Loucy (cell line): ENCODE results near the gene MARF1.

Experiments
- H2AFZ ChIP-seq: fragments of 200-600 bp; sonication (generic); 2 replicates; pipeline ENCODE4 v1.6.0; 2016; ENCODE audit warnings: antibody characterized with exemption, mild to moderate bottlenecking, low read length, moderate library complexity
- H3F3A ChIP-seq: fragments of 200-600 bp; 2 replicates; pipeline ENCODE4 v1.6.0; 2016; ENCODE audit warnings: antibody characterized with exemption, low read depth, mild to moderate bottlenecking
- H3K27me3 ChIP-seq: fragments of 200-600 bp; sonication (generic); 2 replicates; pipeline ENCODE4 v1.6.1; 2014; ENCODE audit warnings: low read length, mild to moderate bottlenecking; ENCODE audit not compliant: insufficient read depth, poor library complexity, severe bottlenecking
- H3K36me3 ChIP-seq: fragments of 200-600 bp; sonication (generic); 2 replicates; pipeline ENCODE4 v1.6.1; 2016; ENCODE audit warnings: low read length; ENCODE audit not compliant: insufficient read depth
- H3K4me1 ChIP-seq: fragments of 200-600 bp; sonication (generic); 2 replicates; pipeline ENCODE4 v1.5.1; 2014; ENCODE audit warnings: low read length, mild to moderate bottlenecking; ENCODE audit not compliant: insufficient read depth, poor library complexity, severe bottlenecking
- H3K4me2 ChIP-seq: fragments of 200-600 bp; sonication (generic); 2 replicates; pipeline ENCODE4 v1.6.0; 2014; ENCODE audit warnings: antibody characterized with exemption, low read length, low read depth, mild to moderate bottlenecking; ENCODE audit not compliant: poor library complexity, severe bottlenecking
- H3K4me3 ChIP-seq: fragments of 200-600 bp; sonication (generic); 2 replicates; pipeline ENCODE4 v1.5.1; 2014; ENCODE audit warnings: low read length, mild to moderate bottlenecking, mixed read lengths; ENCODE audit not compliant: poor library complexity, severe bottlenecking
- H3K79me2 ChIP-seq: fragments of 200-600 bp; sonication (generic); 2 replicates; pipeline ENCODE4 v1.6.1; 2014; ENCODE audit warnings: low read length; ENCODE audit not compliant: insufficient read depth
- H3K9ac ChIP-seq: fragments of 200-600 bp; sonication (generic); 2 replicates; pipeline ENCODE4 v1.6.0; 2014; ENCODE audit warnings: mild to moderate bottlenecking, low read depth, low read length, moderate library complexity; ENCODE audit not compliant: poor library complexity, severe bottlenecking
- H3K9me2 ChIP-seq: fragments of 200-600 bp; sonication (generic); replicated peaks from 2 replicates; pipeline ENCODE4 v1.6.1; 2016; ENCODE audit warnings: low read depth, low read length, mixed read lengths
- H3K9me3 ChIP-seq: fragments of 200-600 bp; sonication (generic); 2 replicates; pipeline ENCODE4 v1.6.1; 2014; ENCODE audit warnings: mild to moderate bottlenecking, antibody characterized with exemption, low read length, low read depth; ENCODE audit not compliant: insufficient read depth
- H4K20me1 ChIP-seq: fragments of 200-600 bp; sonication (generic); 2 replicates; pipeline ENCODE4 v1.6.0; 2014; ENCODE audit warnings: antibody characterized with exemption, low read length, mild to moderate bottlenecking; ENCODE audit not compliant: insufficient read depth, poor library complexity, severe bottlenecking
- CTCF ChIP-seq: fragments of 200-600 bp; sonication (generic); conservative IDR thresholded peaks from 2 replicates; pipeline ENCODE4 v1.5.1; 2014; ENCODE audit warnings: mild to moderate bottlenecking, antibody characterized with exemption, low read length
- EZH2phosphoT487 ChIP-seq: fragments of 200-600 bp; IDR thresholded peaks from 2 replicates; pipeline ENCODE4 v1.6.1; 2018; ENCODE audit warnings: antibody characterized with exemption, mild to moderate bottlenecking, moderate library complexity, borderline replicate concordance

MARF1 gene

GRCh38 chr16:15559176-15559575, 83.8 kb downstream of the MARF1 start:
- no peaks in the 10 kb centered on the region for H3K79me2 ChIP-seq
- no peaks in the 10 kb centered on the region for H4K20me1 ChIP-seq
- H3K4me2 ChIP-seq, result no peak overlapping the region
- H2AFZ ChIP-seq, result no peak overlapping the region
- TF ChIP-seq EZH2phosphoT487, result no peak
- no peak for TF ChIP-seq CTCF
- H3K4me1 ChIP-seq, result no peaks in the 10 kb centered on the region
- no peak overlapping the region for H3K4me3 ChIP-seq
- no peaks in the 10 kb centered on the region for H3K36me3 ChIP-seq
- H3K9me3 ChIP-seq, result no peaks in the 10 kb centered on the region
- H3F3A ChIP-seq, result no peaks in the 10 kb centered on the region
- no peak overlapping the region for H3K9ac ChIP-seq
- H3K27me3 ChIP-seq, result no peaks in the 10 kb centered on the region
- H3K9me2 ChIP-seq, result no peaks in the 10 kb centered on the region

GRCh38 chr16:15557258-15557657, 85.7 kb downstream of the MARF1 start:
- Histone ChIP-seq H3K4me3 (no peak overlapping the region), H3K79me2 (no peaks in the 10 kb centered on the region), H3K9ac (no peak overlapping the region), H3K4me2 (no peak overlapping the region), H3K36me3 (no peaks in the 10 kb centered on the region), H3K9me3 (no peaks in the 10 kb centered on the region), H3F3A (no peaks in the 10 kb centered on the region), H2AFZ (no peak overlapping the region), H3K4me1 (no peaks in the 10 kb centered on the region), H3K27me3 (no peaks in the 10 kb centered on the region), H4K20me1 (no peaks in the 10 kb centered on the region), H3K9me2 (no peaks in the 10 kb centered on the region)
- TF ChIP-seq CTCF, result no peak
- TF ChIP-seq EZH2phosphoT487, result no peak

GRCh38 chr16:15556130-15556529, 86.8 kb downstream of the MARF1 start:
- no peak overlapping the region for H3K4me3 ChIP-seq
- no peak overlapping the region for H2AFZ ChIP-seq
- H3K27me3 ChIP-seq, result no peaks in the 10 kb centered on the region
- H3F3A ChIP-seq, result no peaks in the 10 kb centered on the region
- H3K9me3 ChIP-seq, result no peaks in the 10 kb centered on the region
- no peaks in the 10 kb centered on the region for H3K4me1 ChIP-seq
- no peaks in the 10 kb centered on the region for H3K79me2 ChIP-seq
- H3K9me2 ChIP-seq, result no peaks in the 10 kb centered on the region
- no peaks in the 10 kb centered on the region for H4K20me1 ChIP-seq
- no peak overlapping the region for H3K4me2 ChIP-seq
- H3K9ac ChIP-seq, result no peak overlapping the region
- H3K36me3 ChIP-seq, result no peaks in the 10 kb centered on the region
- TF ChIP-seq CTCF (no peak), EZH2phosphoT487 (no peak)
